Loucy (cell line): ENCODE results near the gene KDM4B.

ENCODE experiments used
- EZH2phosphoT487 ChIP-seq: fragments of 200-600 bp; IDR thresholded peaks from 2 replicates; pipeline ENCODE4 v1.6.1; 2018; ENCODE audit warnings: antibody characterized with exemption, mild to moderate bottlenecking, moderate library complexity, borderline replicate concordance
- TF ChIP-seq, protein P1 (sequence below): fragments of 200-600 bp; sonication (generic); conservative IDR thresholded peaks from 2 replicates; pipeline ENCODE4 v1.5.1; 2014; ENCODE audit warnings: mild to moderate bottlenecking, antibody characterized with exemption, low read length

DNA sequence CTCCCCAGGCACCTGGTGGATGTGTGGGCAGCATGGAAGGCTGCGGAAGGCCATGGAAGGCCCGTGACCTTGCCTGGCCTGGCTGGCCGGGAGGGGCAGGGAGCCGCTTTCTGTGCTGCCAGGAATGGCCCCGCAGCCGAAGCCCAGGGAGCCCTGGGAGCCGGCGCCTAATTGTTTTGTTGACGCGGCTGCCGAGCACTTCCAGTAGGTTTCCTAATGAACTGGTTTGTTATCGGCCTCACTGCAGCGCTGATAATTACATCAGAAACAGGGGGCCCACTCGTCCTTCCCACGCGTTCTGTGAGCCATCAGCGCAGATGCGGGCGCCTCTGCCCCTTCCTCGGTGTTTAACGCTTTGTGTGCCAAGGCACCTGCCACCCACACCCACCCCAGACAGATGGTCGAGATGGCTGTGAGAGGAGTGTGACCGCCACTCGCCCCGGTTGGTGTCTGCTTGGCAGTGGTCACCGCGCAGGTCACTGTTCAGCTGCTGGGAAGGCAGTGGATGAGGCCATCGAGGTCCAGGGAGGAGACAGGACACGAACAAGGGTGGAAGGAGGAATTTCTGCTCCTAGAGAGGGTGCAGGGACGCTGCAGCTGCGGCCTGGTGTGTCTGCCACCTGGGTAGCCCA is 124.5 kb downstream of the KDM4B start:
- no peak for TF ChIP-seq EZH2phosphoT487
- TF ChIP-seq, protein P1, sequence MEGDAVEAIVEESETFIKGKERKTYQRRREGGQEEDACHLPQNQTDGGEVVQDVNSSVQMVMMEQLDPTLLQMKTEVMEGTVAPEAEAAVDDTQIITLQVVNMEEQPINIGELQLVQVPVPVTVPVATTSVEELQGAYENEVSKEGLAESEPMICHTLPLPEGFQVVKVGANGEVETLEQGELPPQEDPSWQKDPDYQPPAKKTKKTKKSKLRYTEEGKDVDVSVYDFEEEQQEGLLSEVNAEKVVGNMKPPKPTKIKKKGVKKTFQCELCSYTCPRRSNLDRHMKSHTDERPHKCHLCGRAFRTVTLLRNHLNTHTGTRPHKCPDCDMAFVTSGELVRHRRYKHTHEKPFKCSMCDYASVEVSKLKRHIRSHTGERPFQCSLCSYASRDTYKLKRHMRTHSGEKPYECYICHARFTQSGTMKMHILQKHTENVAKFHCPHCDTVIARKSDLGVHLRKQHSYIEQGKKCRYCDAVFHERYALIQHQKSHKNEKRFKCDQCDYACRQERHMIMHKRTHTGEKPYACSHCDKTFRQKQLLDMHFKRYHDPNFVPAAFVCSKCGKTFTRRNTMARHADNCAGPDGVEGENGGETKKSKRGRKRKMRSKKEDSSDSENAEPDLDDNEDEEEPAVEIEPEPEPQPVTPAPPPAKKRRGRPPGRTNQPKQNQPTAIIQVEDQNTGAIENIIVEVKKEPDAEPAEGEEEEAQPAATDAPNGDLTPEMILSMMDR: no peak
